Subcutaneous abdominal adipose tissue (tissue), 5 donors: ENCODE data around the gene NAP1L1.
A peak's percentile ranks its signal among the peaks of the same experiment; 100 is the strongest.

Experiments used
- H3K27ac ChIP-seq: one replicate; pipeline ENCODE4 v1.7.0; 2013; ENCODE audit warnings: low read depth, mild to moderate bottlenecking, inconsistent platforms, low read length, moderate library complexity
- H3K27me3 ChIP-seq, 5 donors: one replicate each; pipeline ENCODE4 v1.7.0; 2013; ENCODE audit warnings: low read length in 5 of 5, inconsistent platforms in 1 of 5; ENCODE audit not compliant: control insufficient read depth in 5 of 5, insufficient read depth in 4 of 5
- H3K36me3 ChIP-seq, 5 donors: one replicate each; pipeline ENCODE4 v1.7.0; 2013; ENCODE audit warnings: low read length in 5 of 5; ENCODE audit not compliant: control insufficient read depth in 5 of 5, insufficient read depth in 5 of 5
- H3K4me1 ChIP-seq, 5 donors: one replicate each; pipeline ENCODE4 v1.7.0; 2013; ENCODE audit warnings: low read length in 5 of 5, mild to moderate bottlenecking in 3 of 5, moderate library complexity in 1 of 5; ENCODE audit not compliant: control insufficient read depth in 5 of 5, insufficient read depth in 5 of 5
- H3K4me3 ChIP-seq, 5 donors: one replicate each; pipeline ENCODE4 v1.7.0; 2013; ENCODE audit warnings: low read length in 5 of 5, low read depth in 1 of 5
- H3K9ac ChIP-seq, 5 donors: one replicate each; pipeline ENCODE4 v1.7.0; 2013; ENCODE audit warnings: low read length in 5 of 5, mild to moderate bottlenecking in 4 of 5, moderate library complexity in 3 of 5
- H3K9me3 ChIP-seq, 5 donors: one replicate each; pipeline ENCODE4 v1.7.0; 2013; ENCODE audit warnings: low read length in 5 of 5; ENCODE audit not compliant: control insufficient read depth in 5 of 5
- donor health status: healthy.
- donor health status: healthy.
- donor health status: healthy.
- donor health status: healthy.
- donor health status: healthy.

NAP1L1 gene

DNA sequence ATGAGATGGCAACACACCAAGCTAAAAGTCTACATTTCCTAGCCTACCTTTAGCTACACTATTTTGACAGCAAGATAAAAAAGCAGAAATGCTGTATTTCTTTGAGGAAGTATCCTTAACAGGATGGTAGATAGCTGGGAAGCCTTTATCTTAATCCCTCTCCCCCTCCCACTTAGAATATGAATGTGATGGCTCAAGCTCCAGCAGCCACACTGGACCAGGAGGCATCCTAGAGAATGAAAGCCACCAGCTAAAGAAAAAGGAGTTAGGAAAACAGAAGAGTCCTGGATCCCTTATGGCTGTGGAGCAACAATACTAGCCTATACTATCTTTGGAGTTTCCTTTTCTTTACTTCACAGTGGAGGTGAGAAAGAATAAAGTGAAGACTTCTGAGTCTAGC is 15.1 kb downstream of the NAP1L1 start:
- Histone ChIP-seq H3K4me1 (no peaks in the 10 kb centered on the region), H3K36me3 (peaks cover 3 to 42% (median 19%) of the 10 kb centered on the region in 5 donors), H3K9me3 (peaks cover 0 to 10% (median 7%) of the 10 kb centered on the region in 5 donors), H3K27ac (no peak overlapping the region), H3K27me3 (no peaks in the 10 kb centered on the region), H3K4me3 (no peak overlapping the region), H3K9ac (no peak overlapping the region)

DNA sequence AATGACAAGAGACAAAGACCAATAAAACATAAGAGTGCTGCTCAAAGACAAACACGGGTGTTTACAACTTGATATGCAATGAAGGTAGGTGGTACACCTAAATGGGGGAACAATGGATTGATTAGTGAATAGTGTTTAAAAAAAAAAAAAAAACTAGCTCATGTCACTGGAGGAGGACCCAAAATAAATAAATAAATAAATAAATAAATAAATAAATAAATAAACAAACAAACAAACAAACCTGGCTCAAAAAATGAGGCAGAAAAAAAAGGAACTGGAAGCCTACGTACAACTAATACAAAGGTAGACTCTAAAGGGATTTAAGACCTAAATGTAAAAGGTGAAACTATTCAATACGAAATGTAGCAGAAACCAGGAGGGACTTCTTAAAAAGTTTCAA is 18.6 kb downstream of the NAP1L1 start:
- Histone ChIP-seq H3K9me3 (peaks cover 0 to 13% (median 7%) of the 10 kb centered on the region in 5 donors), H3K27me3 (no peaks in the 10 kb centered on the region), H3K36me3 (peaks cover 12 to 41% (median 26%) of the 10 kb centered on the region in 5 donors), H3K4me3 (no peak overlapping the region), H3K9ac (no peak overlapping the region), H3K4me1 (no peaks in the 10 kb centered on the region), H3K27ac (no peak overlapping the region)

DNA sequence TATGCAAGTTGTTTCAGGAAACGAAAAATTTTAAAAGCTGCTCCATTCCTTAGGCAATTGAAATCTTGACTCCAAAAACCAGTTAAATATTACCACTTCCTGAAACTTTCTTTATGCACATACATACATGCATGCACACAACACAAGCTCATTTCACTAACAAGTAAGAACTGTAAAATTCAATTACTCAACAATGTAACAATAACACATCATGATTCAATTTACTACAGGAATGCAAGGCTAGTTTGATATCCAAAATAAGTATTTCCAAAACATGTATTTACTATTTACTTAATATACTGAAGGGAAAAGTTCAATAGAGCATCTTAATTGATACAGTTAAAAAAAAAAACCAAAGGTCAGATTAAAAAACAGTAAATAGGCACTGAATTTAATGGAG is 19.6 kb downstream of the NAP1L1 start:
- Histone ChIP-seq H3K9me3 (peaks cover 0 to 13% (median 7%) of the 10 kb centered on the region in 5 donors), H3K27ac (no peak overlapping the region), H3K9ac (no peak overlapping the region), H3K36me3 (peaks cover 9 to 41% (median 25%) of the 10 kb centered on the region in 5 donors), H3K27me3 (no peaks in the 10 kb centered on the region), H3K4me1 (no peaks in the 10 kb centered on the region), H3K4me3 (no peak overlapping the region)

- Histone ChIP-seq H3K9ac (no peak overlapping the region), H3K4me3 (no peak overlapping the region), H3K27ac (no peak overlapping the region), H3K9me3 (peaks cover 0 to 10% (median 6%) of the 10 kb centered on the region in 5 donors), H3K4me1 (no peaks in the 10 kb centered on the region), H3K27me3 (no peaks in the 10 kb centered on the region), H3K36me3 (peaks cover 23 to 65% (median 45%) of the 10 kb centered on the region in 5 donors)
Observed at GRCh38 chr12:76060111-76060510, 24.4 kb downstream of the NAP1L1 start.

DNA sequence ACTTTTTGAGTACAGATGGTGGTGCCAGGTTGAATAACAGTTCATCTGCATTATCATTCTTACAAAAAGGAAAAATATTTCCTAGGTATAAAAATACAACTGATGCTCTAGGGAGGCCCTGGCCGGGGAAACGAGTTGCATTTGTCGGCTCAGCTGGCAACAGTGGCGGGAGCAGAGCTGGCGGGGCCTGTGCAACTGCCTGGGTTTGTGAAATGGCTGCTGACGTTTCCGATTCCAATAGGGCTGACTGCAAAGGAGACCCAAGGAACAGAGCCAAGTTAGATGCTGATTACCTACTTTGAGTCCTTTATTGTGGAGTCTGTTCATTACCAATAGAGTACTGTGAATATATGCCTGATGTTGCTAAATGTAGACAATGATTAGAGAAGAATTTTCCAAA is 27.2 kb downstream of the NAP1L1 start:
- Histone ChIP-seq H3K4me1 (no peaks in the 10 kb centered on the region), H3K36me3 (peaks cover 41 to 81% (median 60%) of the 10 kb centered on the region in 5 donors), H3K9me3 (no peaks in the 10 kb centered on the region), H3K27me3 (no peaks in the 10 kb centered on the region), H3K4me3 (no peak overlapping the region), H3K27ac (no peak overlapping the region), H3K9ac (no peak overlapping the region)

DNA sequence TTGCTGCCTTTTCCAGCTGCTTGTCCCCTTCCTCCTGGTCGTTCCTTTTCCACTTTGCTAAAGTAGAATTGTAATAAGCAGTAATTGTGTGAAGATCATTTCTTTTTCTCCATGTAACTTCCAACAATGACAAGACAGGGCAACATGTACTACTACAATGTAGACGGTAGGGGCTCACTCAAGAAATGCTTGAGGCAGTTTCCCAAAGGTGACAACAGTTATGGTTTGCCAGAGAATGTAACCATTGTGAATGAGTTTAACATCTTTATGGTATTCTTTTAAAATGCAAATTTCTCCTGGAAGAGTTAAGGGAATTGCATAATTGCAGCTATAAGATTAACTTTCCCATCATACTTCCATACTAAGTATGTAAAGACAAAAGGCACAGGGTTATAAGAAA is 29.1 kb downstream of the NAP1L1 start:
- H3K27me3 ChIP-seq: no peaks in the 10 kb centered on the region
- H3K9ac ChIP-seq: no peak overlapping the region
- H3K27ac ChIP-seq: no peak overlapping the region
- no peak overlapping the region for H3K4me3 ChIP-seq
- no peaks in the 10 kb centered on the region for H3K9me3 ChIP-seq
- H3K36me3 ChIP-seq: peaks cover 36 to 78% (median 56%) of the 10 kb centered on the region in 5 donors
- no peaks in the 10 kb centered on the region for H3K4me1 ChIP-seq

DNA sequence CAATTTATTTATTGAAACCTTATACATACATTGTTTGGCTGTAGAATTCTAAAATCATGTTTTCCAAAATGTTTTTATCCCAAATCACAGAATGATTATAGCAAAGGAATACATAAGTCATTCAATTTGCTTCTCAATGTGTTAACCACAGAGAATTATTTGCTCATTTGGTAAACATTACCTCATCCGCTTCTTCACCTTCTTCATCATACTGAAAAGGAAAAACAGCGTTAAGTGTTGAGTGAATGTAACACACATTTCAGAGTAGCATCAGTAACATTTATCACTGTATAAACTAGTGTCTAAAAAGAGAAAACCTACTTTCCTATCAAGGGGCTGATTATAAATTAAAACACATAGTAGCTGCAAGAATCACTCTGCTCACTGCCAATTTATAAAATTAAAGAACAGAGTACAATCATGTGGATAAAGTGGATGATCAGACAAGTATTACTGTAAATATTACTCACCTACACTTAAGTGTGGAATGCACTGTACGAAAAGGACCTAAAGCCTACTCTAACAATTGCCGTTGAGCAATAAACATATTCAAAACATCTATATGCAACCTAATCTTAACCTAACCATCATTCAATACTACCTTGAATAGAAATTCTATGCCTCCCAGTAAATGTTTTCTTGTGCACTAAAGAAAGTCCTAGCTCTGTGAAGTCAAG is 34.8 kb downstream of the NAP1L1 start:
- Histone ChIP-seq H3K4me3 (no peak overlapping the region), H3K27me3 (no peaks in the 10 kb centered on the region), H3K9ac (no peak overlapping the region), H3K9me3 (no peaks in the 10 kb centered on the region), H3K36me3 (peaks cover 27 to 63% (median 55%) of the 10 kb centered on the region in 5 donors), H3K4me1 (no peaks in the 10 kb centered on the region), H3K27ac (no peak overlapping the region)

DNA sequence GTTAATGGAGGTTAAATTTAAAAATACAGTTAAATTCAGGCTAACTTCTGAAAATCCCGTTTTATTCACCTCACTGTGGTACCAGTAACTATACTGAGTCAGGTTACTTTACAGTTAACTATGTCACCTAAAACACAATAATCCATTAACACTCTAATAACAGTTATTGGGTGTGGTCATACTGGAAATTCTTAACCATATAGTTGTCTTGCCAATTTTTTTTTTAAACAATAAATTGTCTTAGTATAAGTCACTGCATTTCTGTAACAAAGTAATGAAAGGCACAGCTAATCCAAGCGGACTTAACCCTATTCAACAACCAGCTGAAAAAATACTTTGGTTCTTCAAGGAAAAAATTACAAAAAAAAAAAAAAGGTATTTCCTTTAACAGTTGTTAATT is 36.7 kb downstream of the NAP1L1 start:
- Histone ChIP-seq H3K27ac (no peak overlapping the region), H3K9me3 (no peaks in the 10 kb centered on the region), H3K4me3 (no peak overlapping the region), H3K9ac (no peak overlapping the region), H3K27me3 (no peaks in the 10 kb centered on the region), H3K4me1 (no peaks in the 10 kb centered on the region), H3K36me3 (peaks cover 17 to 48% (median 44%) of the 10 kb centered on the region in 5 donors)

- Histone ChIP-seq H3K27ac (no peak overlapping the region), H3K36me3 (peaks cover 13 to 41% (median 37%) of the 10 kb centered on the region in 5 donors), H3K27me3 (no peaks in the 10 kb centered on the region), H3K4me1 (no peaks in the 10 kb centered on the region), H3K9ac (peak overlapping the region in 1 of 5 donors; percentile 24), H3K4me3 (no peak overlapping the region), H3K9me3 (no peaks in the 10 kb centered on the region)
Observed at GRCh38 chr12:76047060-76047459, 37.4 kb downstream of the NAP1L1 start.

DNA sequence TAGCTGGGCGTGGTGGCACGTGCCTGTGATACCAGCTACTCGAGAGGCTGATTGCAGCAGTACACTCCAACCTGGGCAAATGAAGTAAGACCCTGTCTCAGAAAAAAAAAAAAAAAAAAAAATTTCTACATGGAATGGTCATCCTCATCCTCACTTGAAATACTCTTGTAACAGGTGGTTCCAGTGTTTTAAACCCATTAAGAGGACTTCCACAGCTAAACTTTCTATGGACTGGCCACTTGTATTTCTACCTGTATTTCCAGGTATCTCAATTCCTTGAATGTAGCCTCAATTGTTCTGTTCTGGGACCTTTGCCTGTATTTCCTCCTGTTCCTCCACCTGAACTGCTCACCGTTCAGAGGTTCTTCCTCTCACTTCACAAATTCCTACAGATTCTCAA is 41.1 kb downstream of the NAP1L1 start:
- Histone ChIP-seq H3K27me3 (no peaks in the 10 kb centered on the region), H3K36me3 (peaks cover 0 to 14% (median 9%) of the 10 kb centered on the region in 5 donors), H3K4me3 (no peak overlapping the region), H3K4me1 (no peaks in the 10 kb centered on the region), H3K27ac (no peak overlapping the region), H3K9ac (no peak overlapping the region), H3K9me3 (no peaks in the 10 kb centered on the region)
